Erythroblast (primary cell): ENCODE data around the gene TBC1D1.

Experiments used
- DNase-seq, 2 experiments: peaks; one replicate each; lab custom pipeline; 2025; lab: John Stamatoyannopoulos, UW
- GATA1 ChIP-seq: IDR thresholded peaks from 2 replicates; pipeline ENCODE4 v1.6.1; 2011; ENCODE audit warnings: low read depth, mild to moderate bottlenecking, control low read depth, low read length, moderate library complexity
- POLR2A ChIP-seq: IDR thresholded peaks from 2 replicates; pipeline ENCODE4 v1.6.1; 2011; ENCODE audit warnings: mild to moderate bottlenecking, low read length

TBC1D1 gene

GRCh38 chr4:38119668-38120385, 228.9 kb downstream of the TBC1D1 start:
- TF ChIP-seq GATA1 (no peak), POLR2A (no peak)
- DNase-seq, result no peak

GRCh38 chr4:38120772-38121171, 229.9 kb downstream of the TBC1D1 start:
- DNase-seq, result no peak

GRCh38 chr4:38122060-38122459, 231.2 kb downstream of the TBC1D1 start:
- no peak for DNase-seq
- no peak for TF ChIP-seq POLR2A
- TF ChIP-seq GATA1, result no peak

More at GRCh38 chr4:38120772-38121171, 229.9 kb downstream of the TBC1D1 start:
- TF ChIP-seq POLR2A, result no peak
- TF ChIP-seq GATA1, result no peak

- no peak for DNase-seq
Measured at GRCh38 chr4:38123555-38123954, 232.7 kb downstream of the TBC1D1 start.

GRCh38 chr4:38124961-38125360, 234.1 kb downstream of the TBC1D1 start:
- DNase-seq, result no peak
- no peak for TF ChIP-seq POLR2A
- TF ChIP-seq GATA1, result no peak

More at GRCh38 chr4:38123555-38123954, 232.7 kb downstream of the TBC1D1 start:
- TF ChIP-seq GATA1, result no peak
- no peak for TF ChIP-seq POLR2A

GRCh38 chr4:38125816-38126215, 234.9 kb downstream of the TBC1D1 start:
- TF ChIP-seq POLR2A (no peak), GATA1 (no peak)

GRCh38 chr4:38128478-38129459, 237.9 kb downstream of the TBC1D1 start:
- TF ChIP-seq POLR2A (no peak), GATA1 (no peak)
- DNase-seq, result no peak

More at GRCh38 chr4:38125816-38126215, 234.9 kb downstream of the TBC1D1 start:
- no peak for DNase-seq

- no peak for TF ChIP-seq POLR2A
- TF ChIP-seq GATA1, result no peak
- DNase-seq, result no peak
Measured at GRCh38 chr4:38129460-38130227, 238.8 kb downstream of the TBC1D1 start.

GRCh38 chr4:38130884-38131283, 240.0 kb downstream of the TBC1D1 start:
- TF ChIP-seq GATA1 (no peak), POLR2A (no peak)
- no peak for DNase-seq

GRCh38 chr4:38131371-38132091, 240.6 kb downstream of the TBC1D1 start:
- no peak for DNase-seq
- TF ChIP-seq GATA1, result no peak
- no peak for TF ChIP-seq POLR2A

GRCh38 chr4:38132107-38132673, 241.3 kb downstream of the TBC1D1 start:
- TF ChIP-seq POLR2A (no peak), GATA1 (no peak)
- DNase-seq, result peak in 1 of 2 experiments; percentile 5

- TF ChIP-seq POLR2A, result no peak
- no peak for TF ChIP-seq GATA1
- DNase-seq, result no peak
Measured at GRCh38 chr4:38132843-38133662, 242.2 kb downstream of the TBC1D1 start.
